AG10803 (cell line): ENCODE data around the gene HRH1.

Source experiments
- DNase-seq: peaks from one replicate; pipeline ENCODE4 v3.0.0; 2010; ENCODE audit warnings: low read depth
- H3K4me3 ChIP-seq: 2 replicates; pipeline ENCODE4 v1.5.1; 2011; ENCODE audit warnings: mild to moderate bottlenecking, low read length, control low read depth
- TF ChIP-seq, protein P1 (sequence below): conservative IDR thresholded peaks from 2 replicates; pipeline ENCODE4 v1.5.1; 2011; ENCODE audit warnings: mild to moderate bottlenecking, low read length, control low read depth, inconsistent platforms

Gene HRH1

GRCh38 chr3:11271986-11272904, 118.0 kb downstream of the HRH1 start, which contains the start of gene ATG7:
Gene ATG7 (plus strand): TSS chr3:11272397. CDS start chr3:11298696, 26,299 bp downstream.
- TF ChIP-seq, protein P1, sequence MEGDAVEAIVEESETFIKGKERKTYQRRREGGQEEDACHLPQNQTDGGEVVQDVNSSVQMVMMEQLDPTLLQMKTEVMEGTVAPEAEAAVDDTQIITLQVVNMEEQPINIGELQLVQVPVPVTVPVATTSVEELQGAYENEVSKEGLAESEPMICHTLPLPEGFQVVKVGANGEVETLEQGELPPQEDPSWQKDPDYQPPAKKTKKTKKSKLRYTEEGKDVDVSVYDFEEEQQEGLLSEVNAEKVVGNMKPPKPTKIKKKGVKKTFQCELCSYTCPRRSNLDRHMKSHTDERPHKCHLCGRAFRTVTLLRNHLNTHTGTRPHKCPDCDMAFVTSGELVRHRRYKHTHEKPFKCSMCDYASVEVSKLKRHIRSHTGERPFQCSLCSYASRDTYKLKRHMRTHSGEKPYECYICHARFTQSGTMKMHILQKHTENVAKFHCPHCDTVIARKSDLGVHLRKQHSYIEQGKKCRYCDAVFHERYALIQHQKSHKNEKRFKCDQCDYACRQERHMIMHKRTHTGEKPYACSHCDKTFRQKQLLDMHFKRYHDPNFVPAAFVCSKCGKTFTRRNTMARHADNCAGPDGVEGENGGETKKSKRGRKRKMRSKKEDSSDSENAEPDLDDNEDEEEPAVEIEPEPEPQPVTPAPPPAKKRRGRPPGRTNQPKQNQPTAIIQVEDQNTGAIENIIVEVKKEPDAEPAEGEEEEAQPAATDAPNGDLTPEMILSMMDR: no peak
- peak; percentile 95 for DNase-seq
- peak within 1 kb of the TSS; percentile 98 for H3K4me3 ChIP-seq

- TF ChIP-seq, protein P1: no peak
- H3K4me3 ChIP-seq: peak overlapping the region; percentile 98
- DNase-seq: peak; percentile 20
Measured at GRCh38 chr3:11272906-11273574, 118.7 kb downstream of the HRH1 start.

GRCh38 chr3:11273891-11274291, 119.6 kb downstream of the HRH1 start:
- DNase-seq: no peak
- TF ChIP-seq, protein P1: no peak
- H3K4me3 ChIP-seq: no peak overlapping the region

DNA sequence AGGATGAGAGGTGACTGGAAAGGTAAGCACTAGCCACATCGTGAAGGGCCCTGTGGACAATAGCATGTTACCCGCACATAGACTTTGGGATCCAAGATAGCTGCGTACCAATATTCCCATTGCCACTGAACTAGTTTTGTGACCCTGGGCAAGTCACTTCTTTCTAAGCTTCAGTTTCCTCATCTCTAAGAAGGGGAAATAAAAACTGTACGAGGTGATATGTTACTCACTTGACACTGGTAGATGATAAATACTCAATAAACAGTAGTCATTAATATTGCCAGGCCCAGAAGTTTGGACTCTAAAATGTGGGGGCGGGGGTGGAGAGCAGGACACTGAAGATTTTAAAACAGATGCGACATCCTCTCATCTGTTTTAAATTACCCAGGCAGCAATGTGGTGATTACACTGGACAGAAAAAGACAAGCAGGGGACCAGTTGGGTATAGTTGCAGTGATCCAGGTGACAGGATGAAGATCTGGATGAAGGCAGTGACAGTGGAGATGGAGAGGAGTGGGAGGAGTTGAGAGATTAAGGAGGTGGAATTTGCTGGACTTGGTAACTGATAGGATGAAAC, 120.4 kb downstream of the HRH1 start:
- DNase-seq: no peak
- H3K4me3 ChIP-seq: no peak overlapping the region
- TF ChIP-seq, protein P1: no peak

- no peak for DNase-seq
- TF ChIP-seq, protein P1: no peak
- no peak overlapping the region for H3K4me3 ChIP-seq
Measured at GRCh38 chr3:11275926-11276325, 121.6 kb downstream of the HRH1 start.

DNA sequence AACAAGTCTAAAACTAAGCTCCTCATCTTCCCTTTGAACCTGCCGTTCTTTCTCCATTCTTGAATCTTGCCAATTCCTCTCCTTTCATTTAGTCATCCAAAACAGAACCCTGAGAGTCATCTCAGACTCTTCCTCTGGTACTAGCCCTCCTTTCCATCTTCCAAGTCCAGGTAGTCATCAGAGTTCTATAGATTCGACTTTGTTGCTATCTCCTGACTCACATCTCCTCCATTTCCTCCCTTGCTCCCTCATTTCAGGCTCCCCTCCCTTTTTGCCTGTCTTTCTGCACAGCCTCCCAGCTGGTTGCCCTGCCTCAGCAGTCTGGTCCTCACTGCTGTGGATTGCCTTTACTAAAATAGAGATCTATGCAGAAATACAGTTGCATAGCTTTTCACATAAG, 122.6 kb downstream of the HRH1 start:
- TF ChIP-seq, protein P1: no peak
- no peak overlapping the region for H3K4me3 ChIP-seq
- DNase-seq: no peak
